Activated CD8-positive, alpha-beta memory T cell treated with anti-CD3 and anti-CD28 coated beads for 1 hour (primary cell): ENCODE measurements around the gene CLDN5.

Source experiments
- DNase-seq, 2 donors: peaks; one replicate each; pipeline ENCODE4 v3.0.0-alpha.2; 2020; ENCODE audit warnings: low read depth in 1 of 2; ENCODE audit errors: extremely low read depth in 1 of 2

The CLDN5 gene

GRCh38 chr22:19524170-19525115 lies at the start of gene CLDN5:
Gene CLDN5, minus strand, starts transcription at chr22:19524410. Its CDS starts 155 bp downstream, at chr22:19524255.
- DNase-seq = no peak

GRCh38 chr22:19571995-19572394 lies 47.8 kb upstream of the CLDN5 start:
- DNase-seq = no peak

GRCh38 chr22:19571207-19571795 lies 47.1 kb upstream of the CLDN5 start:
- DNase-seq = no peak

- DNase-seq = no peak
Observed at GRCh38 chr22:19569976-19570375, 45.8 kb upstream of the CLDN5 start.

- DNase-seq = no peak
Observed at GRCh38 chr22:19569276-19569640, 45.0 kb upstream of the CLDN5 start.

GRCh38 chr22:19568337-19569275 lies 44.4 kb upstream of the CLDN5 start:
- DNase-seq = no peak

- no peak for DNase-seq
Observed at GRCh38 chr22:19567157-19568009, 43.2 kb upstream of the CLDN5 start.

- no peak for DNase-seq
Observed at GRCh38 chr22:19566279-19567156, 42.3 kb upstream of the CLDN5 start.

GRCh38 chr22:19565382-19566278 lies 41.4 kb upstream of the CLDN5 start:
- DNase-seq = no peak

GRCh38 chr22:19559956-19560355 lies 35.7 kb upstream of the CLDN5 start:
- no peak for DNase-seq

- DNase-seq = no peak
Observed at GRCh38 chr22:19559324-19559811, 35.2 kb upstream of the CLDN5 start.

GRCh38 chr22:19556963-19557545 lies 32.8 kb upstream of the CLDN5 start:
- no peak for DNase-seq

GRCh38 chr22:19555651-19556050 lies 31.4 kb upstream of the CLDN5 start:
- no peak for DNase-seq

GRCh38 chr22:19554834-19555404 lies 30.7 kb upstream of the CLDN5 start:
- no peak for DNase-seq

- no peak for DNase-seq
Observed at GRCh38 chr22:19553201-19553600, 29.0 kb upstream of the CLDN5 start.

- no peak for DNase-seq
Observed at GRCh38 chr22:19550382-19550781, 26.2 kb upstream of the CLDN5 start.

- no peak for DNase-seq
Observed at GRCh38 chr22:19549428-19549827, 25.2 kb upstream of the CLDN5 start.
